Lower leg skin (tissue), 3 donors: Measurements from ENCODE around the gene PNRC1.

Experiments
- POLR2A ChIP-seq, 2 donors: fragments of 450-650 bp; IDR thresholded peaks; one replicate each; pipeline ENCODE4 v1.6.1; 2016 to 2017; ENCODE audit warnings: antibody characterized with exemption in 2 of 2, mild to moderate bottlenecking in 1 of 2, moderate library complexity in 1 of 2
- TF ChIP-seq, protein P1 (sequence below), 3 donors: fragments of 450-650 bp; IDR thresholded peaks; one replicate each; pipeline ENCODE4 v1.5.1; 2016; ENCODE audit warnings: antibody characterized with exemption in 3 of 3, mild to moderate bottlenecking in 3 of 3, moderate library complexity in 2 of 3

DNA sequence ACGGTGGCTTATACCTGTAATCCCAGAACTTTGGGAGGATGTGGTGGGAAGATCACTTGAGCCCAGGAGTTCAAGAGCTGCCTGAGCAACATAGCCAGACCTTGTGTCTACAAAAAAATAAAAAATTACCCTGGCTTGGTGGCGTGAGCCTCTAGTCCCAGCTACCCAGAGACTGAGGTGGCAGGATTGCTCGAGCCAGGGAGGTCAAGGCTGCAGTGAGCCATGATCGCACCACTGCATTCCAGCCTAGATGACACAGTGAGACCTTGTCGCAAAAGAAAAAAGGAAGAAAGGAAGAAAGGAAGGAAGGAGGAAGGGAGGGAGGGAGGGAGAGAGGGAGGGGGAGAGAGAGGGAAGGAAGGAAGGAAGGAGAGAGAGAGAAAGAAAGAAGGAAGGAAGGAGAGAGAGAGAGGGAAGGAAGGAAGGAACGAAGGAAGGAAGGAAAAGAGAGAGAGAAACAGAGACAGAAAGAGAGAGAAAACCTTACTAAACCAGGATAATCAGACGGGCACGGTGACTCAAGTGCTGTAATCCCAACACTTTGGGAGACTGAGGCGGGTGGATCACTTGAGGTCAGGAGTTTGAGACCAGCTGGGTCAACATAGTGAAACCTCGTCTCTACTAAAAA is 10.9 kb upstream of the PNRC1 start:
- TF ChIP-seq POLR2A (IDR thresholded peaks at IDR 0.05): no peak
- TF ChIP-seq, protein P1, sequence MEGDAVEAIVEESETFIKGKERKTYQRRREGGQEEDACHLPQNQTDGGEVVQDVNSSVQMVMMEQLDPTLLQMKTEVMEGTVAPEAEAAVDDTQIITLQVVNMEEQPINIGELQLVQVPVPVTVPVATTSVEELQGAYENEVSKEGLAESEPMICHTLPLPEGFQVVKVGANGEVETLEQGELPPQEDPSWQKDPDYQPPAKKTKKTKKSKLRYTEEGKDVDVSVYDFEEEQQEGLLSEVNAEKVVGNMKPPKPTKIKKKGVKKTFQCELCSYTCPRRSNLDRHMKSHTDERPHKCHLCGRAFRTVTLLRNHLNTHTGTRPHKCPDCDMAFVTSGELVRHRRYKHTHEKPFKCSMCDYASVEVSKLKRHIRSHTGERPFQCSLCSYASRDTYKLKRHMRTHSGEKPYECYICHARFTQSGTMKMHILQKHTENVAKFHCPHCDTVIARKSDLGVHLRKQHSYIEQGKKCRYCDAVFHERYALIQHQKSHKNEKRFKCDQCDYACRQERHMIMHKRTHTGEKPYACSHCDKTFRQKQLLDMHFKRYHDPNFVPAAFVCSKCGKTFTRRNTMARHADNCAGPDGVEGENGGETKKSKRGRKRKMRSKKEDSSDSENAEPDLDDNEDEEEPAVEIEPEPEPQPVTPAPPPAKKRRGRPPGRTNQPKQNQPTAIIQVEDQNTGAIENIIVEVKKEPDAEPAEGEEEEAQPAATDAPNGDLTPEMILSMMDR (IDR thresholded peaks at IDR 0.05): no peak
